OCI-M1 (cell line): ENCODE measurements around the gene TCF15.
"Not testable (repeated sequence)": the region's sequence is repeated elsewhere in the genome, so short reads cannot be mapped to it uniquely, and the experiment has no call there.

Experiments used
- DNase-seq: peaks from one replicate; lab custom pipeline; 2025; lab: John Stamatoyannopoulos, UW

Gene TCF15

GRCh38 chr20:578940-579690 lies 31.0 kb downstream of the TCF15 start:
- DNase-seq: not testable (repeated sequence)

- peak; percentile 82 for DNase-seq
Observed at GRCh38 chr20:577167-577791, 32.8 kb downstream of the TCF15 start.

- DNase-seq: no peak
Observed at GRCh38 chr20:576156-576555, 34.0 kb downstream of the TCF15 start.

- no peak for DNase-seq
Observed at GRCh38 chr20:575230-575629, 34.9 kb downstream of the TCF15 start.

GRCh38 chr20:574297-574942 lies 35.7 kb downstream of the TCF15 start:
- no peak for DNase-seq

GRCh38 chr20:573414-574296 lies 36.5 kb downstream of the TCF15 start:
- no peak for DNase-seq

GRCh38 chr20:572727-573126 lies 37.4 kb downstream of the TCF15 start:
- DNase-seq: no peak

- DNase-seq: no peak
Observed at GRCh38 chr20:571754-572441, 38.2 kb downstream of the TCF15 start.

- DNase-seq: no peak
Observed at GRCh38 chr20:568673-569415, 41.3 kb downstream of the TCF15 start.

- no peak for DNase-seq
Observed at GRCh38 chr20:568097-568652, 41.9 kb downstream of the TCF15 start.

- DNase-seq: peak; percentile 22
Observed at GRCh38 chr20:564192-564591, 45.9 kb downstream of the TCF15 start.

- no peak for DNase-seq
Observed at GRCh38 chr20:563187-563586, 46.9 kb downstream of the TCF15 start.

- DNase-seq: no peak
Observed at GRCh38 chr20:562232-562897, 47.7 kb downstream of the TCF15 start.

- DNase-seq: peak; percentile 89
Observed at GRCh38 chr20:561437-562231, 48.5 kb downstream of the TCF15 start.

- peak; percentile 22 for DNase-seq
Observed at GRCh38 chr20:560680-561079, 49.4 kb downstream of the TCF15 start.

GRCh38 chr20:558117-558516 lies 52.0 kb downstream of the TCF15 start:
- DNase-seq: no peak

GRCh38 chr20:556984-557383 lies 53.1 kb downstream of the TCF15 start:
- no peak for DNase-seq

GRCh38 chr20:555976-556385 lies 54.1 kb downstream of the TCF15 start:
- peak; percentile 84 for DNase-seq
